KOPT-K1 (cell line): ENCODE measurements around the gene AGMAT.

Experiments used
- H3K27ac ChIP-seq: fragments of 200-600 bp; sonication (generic); 2 replicates; pipeline ENCODE4 v1.5.1; 2016; ENCODE audit warnings: antibody characterized with exemption, mild to moderate bottlenecking, low read depth, low read length; ENCODE audit not compliant: poor library complexity, severe bottlenecking
- H3K36me3 ChIP-seq: fragments of 200-600 bp; sonication (generic); 2 replicates; pipeline ENCODE4 v1.5.1; 2017; ENCODE audit warnings: antibody characterized with exemption, mild to moderate bottlenecking, low read length, moderate library complexity; ENCODE audit not compliant: insufficient read depth
- H3K9me3 ChIP-seq: fragments of 200-600 bp; sonication (generic); 2 replicates; pipeline ENCODE4 v1.5.1; 2017; ENCODE audit warnings: antibody characterized with exemption, low read length, mild to moderate bottlenecking; ENCODE audit not compliant: insufficient read depth, poor library complexity, severe bottlenecking

The AGMAT gene, protein sequence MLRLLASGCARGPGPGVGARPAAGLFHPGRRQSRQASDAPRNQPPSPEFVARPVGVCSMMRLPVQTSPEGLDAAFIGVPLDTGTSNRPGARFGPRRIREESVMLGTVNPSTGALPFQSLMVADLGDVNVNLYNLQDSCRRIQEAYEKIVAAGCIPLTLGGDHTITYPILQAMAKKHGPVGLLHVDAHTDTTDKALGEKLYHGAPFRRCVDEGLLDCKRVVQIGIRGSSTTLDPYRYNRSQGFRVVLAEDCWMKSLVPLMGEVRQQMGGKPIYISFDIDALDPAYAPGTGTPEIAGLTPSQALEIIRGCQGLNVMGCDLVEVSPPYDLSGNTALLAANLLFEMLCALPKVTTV

DNA sequence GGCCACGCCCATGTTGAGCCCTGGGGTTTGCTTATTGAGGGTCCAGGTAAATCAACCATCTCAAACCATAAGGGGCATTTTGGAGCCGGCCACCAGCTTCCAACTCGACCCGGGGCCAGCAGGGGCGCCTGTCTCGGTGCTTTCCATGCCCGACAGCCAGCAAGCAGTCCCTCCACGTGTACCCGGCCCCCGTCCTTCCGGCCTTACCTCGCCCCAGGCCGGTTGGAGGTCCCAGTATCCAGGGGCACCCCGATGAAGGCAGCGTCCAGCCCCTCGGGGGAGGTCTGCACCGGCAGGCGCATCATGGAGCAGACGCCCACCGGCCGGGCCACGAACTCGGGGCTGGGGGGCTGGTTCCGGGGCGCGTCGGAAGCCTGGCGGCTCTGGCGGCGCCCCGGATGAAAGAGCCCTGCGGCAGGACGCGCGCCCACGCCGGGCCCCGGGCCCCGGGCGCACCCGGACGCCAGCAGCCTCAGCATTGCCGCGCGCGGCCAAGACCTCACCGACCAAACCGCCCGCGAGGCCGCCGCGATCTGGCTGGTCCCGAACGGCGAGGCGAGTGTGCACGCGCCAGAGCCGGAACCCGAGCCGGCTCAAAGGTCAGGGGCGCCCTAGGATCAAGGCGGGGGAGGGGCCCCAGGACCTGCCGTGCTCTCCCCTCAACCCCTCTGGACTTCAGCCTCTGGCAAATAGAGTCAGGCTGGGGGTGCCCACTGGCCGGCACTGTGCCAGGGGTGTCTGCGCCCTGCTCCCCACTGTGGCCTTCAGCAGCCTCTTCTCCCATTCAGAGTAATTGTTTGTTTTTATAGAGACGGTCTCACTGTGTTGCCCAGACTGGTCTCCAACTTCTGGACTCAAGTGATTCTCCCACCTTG, at the start of gene AGMAT:
Gene AGMAT (minus strand): TSS at position 563 of the 875 bp plus-strand sequence. CDS start 84 bp downstream, at position 479.
- Histone ChIP-seq H3K9me3 (no peaks in the 10 kb centered on the region), H3K36me3 (no peaks in the 10 kb centered on the region), H3K27ac (no peak within 1 kb of the TSS)

DNA sequence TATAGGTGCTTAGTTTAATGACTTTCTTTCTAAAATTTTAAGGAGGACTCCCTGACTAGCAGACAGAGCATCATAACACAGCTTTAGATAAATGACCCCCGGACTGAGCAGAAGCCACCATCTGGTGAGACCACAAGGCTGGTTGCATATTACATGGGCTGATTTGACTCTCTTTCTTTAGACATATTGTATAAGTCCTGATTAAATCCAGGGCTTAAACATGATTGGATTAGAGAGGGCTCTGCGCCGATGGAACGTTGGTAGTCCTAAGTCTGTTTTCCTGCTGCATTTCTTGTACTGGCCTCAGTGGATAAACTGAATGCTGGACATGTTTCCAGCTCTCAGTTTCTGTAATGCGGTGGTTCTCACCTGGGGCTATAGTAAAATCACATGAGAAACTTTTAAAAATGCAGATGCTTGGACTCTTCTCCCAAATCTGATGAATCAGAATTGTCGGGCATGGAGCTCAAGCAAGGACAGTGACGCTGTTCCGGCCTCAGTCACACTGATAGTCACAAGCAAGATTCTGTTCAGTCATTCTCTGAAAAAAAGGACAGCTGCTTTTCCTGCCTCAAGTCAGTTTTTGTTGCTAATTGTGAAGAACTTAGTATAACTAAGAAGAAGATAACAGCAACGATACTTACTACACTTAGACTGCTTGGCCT, 49.0 kb upstream of the AGMAT start:
- H3K9me3 ChIP-seq: no peaks in the 10 kb centered on the region
- H3K27ac ChIP-seq: no peak overlapping the region
- H3K36me3 ChIP-seq: peaks cover 99% of the 10 kb centered on the region

DNA sequence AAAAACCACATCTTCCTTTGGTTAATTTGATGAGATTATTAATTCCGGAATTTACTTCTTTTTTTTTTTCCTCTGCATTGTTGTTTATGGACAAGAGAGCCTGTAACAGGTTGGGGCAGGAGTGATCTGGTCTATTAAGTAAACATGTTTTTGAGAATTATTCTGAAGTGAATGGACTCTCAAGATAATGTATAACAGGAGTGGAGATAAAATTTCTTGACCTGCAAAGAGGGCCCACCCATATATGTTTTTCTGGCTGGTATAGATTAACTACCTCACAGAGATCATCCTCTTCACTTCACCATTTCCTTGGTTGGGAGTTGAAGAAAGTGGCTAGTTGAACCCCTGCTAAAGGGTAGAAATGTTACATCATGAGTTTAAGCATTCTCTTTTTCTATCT, 43.2 kb upstream of the AGMAT start:
- H3K9me3 ChIP-seq: no peaks in the 10 kb centered on the region
- H3K36me3 ChIP-seq: peaks cover 71% of the 10 kb centered on the region
- no peak overlapping the region for H3K27ac ChIP-seq

DNA sequence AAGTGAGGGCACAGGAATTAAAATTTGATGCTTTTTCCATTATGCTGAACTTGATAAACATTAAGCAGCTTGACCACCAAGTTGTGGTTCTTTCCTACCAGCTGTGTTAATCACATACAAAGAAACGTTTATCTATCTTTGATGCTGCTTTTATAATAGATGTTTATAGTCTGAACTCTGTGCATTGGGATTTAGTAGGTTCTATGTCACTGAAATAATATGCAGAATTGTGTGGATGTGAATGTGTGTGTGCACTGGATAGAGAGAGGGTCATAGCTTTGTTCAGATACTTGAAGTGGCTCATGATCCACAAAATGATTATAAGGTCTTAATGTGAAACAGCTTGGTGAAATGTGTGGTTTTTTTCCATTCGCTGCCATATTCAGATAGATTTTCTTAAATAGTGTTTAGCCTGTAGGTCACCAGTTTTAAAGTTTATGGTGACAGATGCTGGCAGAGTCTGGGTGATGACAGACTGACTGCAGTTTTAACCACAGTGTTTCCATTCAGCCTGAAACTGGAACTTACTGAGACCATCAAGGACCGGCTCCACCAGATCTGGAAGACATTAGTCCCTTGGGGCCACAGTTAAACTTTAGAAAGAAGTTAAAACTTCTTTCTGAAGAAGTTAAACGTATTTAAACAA, 42.6 kb upstream of the AGMAT start:
- peaks cover 66% of the 10 kb centered on the region for H3K36me3 ChIP-seq
- no peak overlapping the region for H3K27ac ChIP-seq
- H3K9me3 ChIP-seq: no peaks in the 10 kb centered on the region

DNA sequence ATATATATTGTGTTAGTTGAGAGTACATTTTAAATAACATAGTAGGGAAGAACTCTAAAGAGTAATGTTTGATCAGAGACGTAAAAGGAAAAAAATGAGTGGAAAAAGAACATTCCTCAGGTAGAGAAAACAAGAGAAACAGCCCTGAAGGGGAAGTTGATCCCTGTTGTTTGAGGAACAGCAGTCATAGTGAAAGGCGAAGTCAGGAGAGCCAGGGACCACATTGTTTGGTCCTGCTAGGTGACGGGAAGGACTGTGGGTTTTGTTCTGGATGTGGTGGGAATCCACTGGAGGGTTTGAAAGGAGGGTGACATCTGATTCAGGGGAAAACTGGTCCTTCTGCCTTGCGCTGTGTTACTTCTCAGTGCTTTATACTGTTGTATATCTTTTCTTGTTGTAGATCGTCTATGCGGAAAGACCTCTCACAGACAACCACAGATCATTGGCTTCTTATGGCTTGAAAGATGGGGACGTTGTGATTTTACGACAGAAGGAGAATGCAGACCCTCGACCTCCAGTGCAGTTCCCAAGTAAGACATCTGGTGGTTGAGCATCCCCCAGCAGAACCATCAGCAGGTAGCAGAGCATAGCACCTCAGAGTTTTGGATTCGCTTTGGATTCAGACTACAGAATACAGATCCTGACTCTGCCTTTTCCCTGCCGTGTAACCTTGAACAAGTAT, 41.6 kb upstream of the AGMAT start:
- Histone ChIP-seq H3K27ac (no peak overlapping the region), H3K9me3 (no peaks in the 10 kb centered on the region), H3K36me3 (peaks cover 57% of the 10 kb centered on the region)

DNA sequence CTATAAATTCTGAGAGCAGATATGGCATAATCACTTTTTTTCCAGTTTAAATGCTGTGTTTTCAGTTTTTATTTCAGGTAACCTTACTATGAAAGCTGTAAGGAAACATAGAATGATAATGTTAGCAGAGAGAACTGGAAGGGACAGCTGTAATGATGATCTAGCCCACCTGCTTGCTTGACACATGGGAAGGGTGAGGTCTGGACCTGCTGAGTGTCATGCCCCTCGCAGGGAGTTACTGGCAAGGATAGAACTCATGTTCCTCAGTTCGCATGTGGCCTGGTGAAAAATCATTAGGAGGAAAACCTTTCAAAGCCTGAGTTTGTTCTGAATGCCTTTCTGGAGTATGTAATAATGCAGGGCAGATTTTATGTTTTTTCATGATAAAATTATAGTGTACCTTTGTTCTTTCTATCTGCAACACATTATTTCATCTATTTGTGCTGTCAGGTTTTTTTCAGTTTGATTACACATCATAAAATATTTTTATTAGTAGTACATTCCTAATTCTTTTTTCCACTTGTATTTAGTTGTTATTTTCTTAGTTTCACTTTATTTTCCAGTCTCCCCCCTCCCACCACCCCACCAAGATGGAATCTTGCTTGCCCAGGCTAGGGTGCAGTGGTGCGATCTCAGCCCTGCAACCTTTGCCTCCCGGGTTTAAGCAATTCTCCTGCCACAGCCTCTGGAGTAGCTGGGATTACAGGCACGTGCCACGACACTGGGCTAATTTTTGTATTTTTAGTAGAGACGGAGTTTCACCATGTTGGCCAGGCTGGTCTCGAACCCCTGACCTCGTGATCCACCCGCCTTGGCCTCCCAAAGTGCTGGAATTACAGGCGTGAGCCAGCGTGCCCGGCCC, 40.4 kb upstream of the AGMAT start:
- Histone ChIP-seq H3K27ac (no peak overlapping the region), H3K9me3 (no peaks in the 10 kb centered on the region), H3K36me3 (peaks cover 48% of the 10 kb centered on the region)

DNA sequence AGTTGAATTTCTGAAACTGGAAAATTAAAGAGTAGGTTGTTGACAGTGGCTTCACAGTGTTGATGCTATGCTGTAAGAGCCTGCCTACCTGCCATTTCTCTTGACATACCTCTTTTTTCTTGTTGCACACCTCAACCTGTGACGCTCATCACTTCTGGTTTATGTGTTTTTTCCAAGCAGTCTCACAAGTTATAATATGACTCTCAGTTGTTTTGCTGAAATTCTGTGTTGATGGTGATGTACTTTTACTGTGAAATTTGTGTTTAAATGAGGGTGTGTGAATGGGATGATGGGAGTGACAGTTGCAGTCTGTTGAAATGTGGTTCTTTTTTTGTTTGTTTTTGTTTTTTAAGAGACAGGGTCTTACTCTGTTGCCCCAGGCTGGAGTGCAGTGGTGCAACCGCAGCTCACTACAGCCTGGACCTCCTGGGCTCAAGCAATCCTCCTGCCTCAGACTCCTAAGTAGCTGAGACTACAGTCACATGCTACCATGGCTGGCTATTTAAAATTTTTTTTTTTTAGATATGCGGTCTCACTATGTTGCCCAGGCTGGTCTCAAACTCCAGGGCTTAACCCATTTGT, 39.4 kb upstream of the AGMAT start:
- no peak overlapping the region for H3K27ac ChIP-seq
- H3K36me3 ChIP-seq: peaks cover 38% of the 10 kb centered on the region
- H3K9me3 ChIP-seq: no peaks in the 10 kb centered on the region

DNA sequence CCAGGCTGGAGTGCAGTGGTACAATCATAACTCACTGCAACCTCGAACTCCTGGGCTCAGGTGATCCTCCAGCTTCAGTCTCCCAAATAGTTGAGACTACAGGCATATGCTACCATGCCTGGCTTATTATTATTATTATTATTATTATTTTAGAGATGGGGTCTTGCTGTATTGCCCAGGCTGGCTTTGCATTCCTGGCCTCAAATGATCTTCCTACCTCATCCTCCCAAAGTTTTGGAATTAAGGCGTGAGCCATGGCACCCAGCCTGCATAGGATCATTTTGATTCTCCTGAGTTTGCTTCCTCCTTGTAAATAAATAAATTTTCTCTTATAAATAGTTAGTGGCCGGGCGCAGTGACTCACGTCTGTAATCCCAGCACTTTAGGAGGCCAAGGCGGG, 38.6 kb upstream of the AGMAT start:
- Histone ChIP-seq H3K36me3 (peaks cover 30% of the 10 kb centered on the region), H3K9me3 (no peaks in the 10 kb centered on the region), H3K27ac (no peak overlapping the region)

DNA sequence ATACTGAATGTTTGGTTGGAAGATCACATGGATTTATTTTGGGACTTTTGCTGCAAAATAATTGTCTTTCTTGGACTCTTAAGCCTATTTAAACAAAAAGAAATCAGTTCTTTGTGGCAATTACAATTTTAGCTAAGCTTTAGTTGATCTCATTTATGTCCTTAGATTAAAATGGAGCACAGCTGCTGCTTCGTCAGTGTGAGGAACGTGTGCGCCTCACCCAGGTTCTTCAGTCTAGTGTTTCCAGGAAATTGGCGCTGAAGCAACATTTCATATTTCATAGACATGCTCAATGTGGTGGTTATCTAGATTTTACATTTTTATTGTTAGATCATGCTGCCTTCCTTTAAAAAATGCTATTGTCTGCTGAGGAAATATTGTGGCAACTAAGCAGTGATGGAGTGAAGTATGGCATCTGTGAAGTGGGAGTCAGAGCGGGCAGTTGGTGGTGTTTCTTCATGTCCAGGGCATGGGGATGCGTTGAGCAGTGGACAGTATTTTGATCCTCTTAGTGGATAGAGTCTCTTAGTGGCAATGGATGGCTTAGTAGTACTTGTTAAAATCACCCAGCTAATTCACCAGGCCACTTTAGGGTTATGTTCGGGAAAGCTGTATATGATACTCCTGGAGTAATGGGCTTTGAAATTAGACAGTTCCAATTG, 38.0 kb upstream of the AGMAT start:
- Histone ChIP-seq H3K27ac (no peak overlapping the region), H3K36me3 (peaks cover 24% of the 10 kb centered on the region), H3K9me3 (no peaks in the 10 kb centered on the region)

DNA sequence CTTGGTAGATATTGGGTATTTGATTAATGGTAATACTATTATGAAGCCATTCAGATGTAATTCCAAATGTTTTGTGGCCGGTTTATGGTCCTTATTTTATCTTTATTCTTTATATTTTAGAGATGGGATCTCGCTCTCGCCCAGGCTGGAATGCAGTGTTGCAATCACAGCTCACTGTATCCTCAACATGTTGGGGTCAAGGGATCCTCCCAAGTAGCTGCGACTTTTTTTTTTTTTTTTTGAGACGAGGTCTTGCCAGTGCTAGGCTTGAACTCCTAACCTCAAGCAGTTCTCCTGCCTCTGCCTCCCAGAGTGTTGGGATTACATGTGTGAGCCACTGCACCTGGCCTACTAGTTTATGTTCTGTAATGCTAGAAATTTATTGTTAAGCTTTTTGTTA, 37.1 kb upstream of the AGMAT start:
- H3K36me3 ChIP-seq: peaks cover 15% of the 10 kb centered on the region
- H3K9me3 ChIP-seq: no peaks in the 10 kb centered on the region
- H3K27ac ChIP-seq: no peak overlapping the region

DNA sequence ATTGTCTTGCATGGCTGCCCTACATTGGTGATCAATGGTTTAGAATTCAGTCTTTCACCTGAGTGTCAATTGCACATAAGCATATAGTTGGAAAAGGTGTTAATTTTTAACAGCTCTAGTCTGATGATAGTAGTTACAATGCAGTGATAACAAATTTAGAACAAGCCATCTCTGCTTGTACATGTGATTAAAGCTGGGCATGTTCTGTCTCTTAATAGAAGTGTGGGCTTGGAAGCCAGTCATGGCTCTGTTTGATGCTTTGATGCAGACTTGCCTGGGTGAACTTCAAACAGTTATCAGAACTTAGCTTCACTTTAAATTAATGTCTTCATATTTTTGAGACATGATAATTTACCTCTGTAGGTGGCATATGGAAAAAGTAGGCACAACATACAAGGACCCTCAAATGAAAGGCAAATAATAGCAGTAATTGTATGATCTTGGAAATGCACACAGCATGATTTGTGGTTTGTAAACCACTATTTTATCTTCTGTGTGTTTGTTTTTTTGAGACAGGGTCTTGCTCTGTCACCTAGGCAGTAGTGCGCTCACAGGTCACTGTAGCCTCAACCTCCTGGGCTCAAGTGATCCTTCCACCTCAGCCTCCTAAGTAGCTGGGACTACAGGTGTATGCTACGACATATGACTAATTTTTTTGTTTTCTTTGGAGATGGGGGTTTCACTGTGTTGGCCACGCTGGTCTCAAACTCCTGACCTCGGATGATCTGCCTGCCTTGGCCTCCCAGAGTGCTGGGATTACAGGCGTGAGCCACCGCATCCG, 36.2 kb upstream of the AGMAT start:
- no peak overlapping the region for H3K27ac ChIP-seq
- H3K9me3 ChIP-seq: no peaks in the 10 kb centered on the region
- peaks cover 6% of the 10 kb centered on the region for H3K36me3 ChIP-seq

DNA sequence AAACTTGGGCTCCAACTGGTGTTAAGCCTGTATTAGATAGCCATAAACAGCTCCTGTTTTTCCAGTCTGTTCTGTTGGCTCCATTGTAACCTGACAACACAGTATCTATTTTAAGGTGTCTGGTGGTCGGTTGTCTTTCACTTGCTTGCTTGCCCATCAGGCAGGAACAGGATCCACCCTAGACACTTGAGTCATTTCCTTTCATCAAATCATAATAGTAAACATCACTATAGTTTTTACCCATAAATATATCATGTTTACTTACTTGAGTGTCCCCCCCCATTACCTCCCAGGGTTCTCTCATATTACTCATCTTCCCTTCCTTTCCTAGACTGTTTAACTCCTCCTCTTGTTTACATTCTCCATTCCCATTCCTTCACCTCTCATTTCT, 35.3 kb upstream of the AGMAT start:
- no peaks in the 10 kb centered on the region for H3K9me3 ChIP-seq
- peaks cover 4% of the 10 kb centered on the region for H3K36me3 ChIP-seq
- no peak overlapping the region for H3K27ac ChIP-seq
